GM19099 (cell line): Measurements from ENCODE around the gene CYP19A1.

Experiments used
- POLR2A ChIP-seq: IDR thresholded peaks from 3 replicates; pipeline ENCODE4 v1.6.1; 2011; ENCODE audit warnings: low read depth; ENCODE audit not compliant: insufficient read length; ENCODE audit errors: extremely low read depth

CYP19A1 gene

GRCh38 chr15:51212909-51213308 is 125.5 kb downstream of the CYP19A1 start:
- no peak for TF ChIP-seq POLR2A

GRCh38 chr15:51212239-51212638 is 126.2 kb downstream of the CYP19A1 start:
- TF ChIP-seq POLR2A = no peak

GRCh38 chr15:51205050-51205975 is 133.1 kb downstream of the CYP19A1 start:
- no peak for TF ChIP-seq POLR2A

DNA sequence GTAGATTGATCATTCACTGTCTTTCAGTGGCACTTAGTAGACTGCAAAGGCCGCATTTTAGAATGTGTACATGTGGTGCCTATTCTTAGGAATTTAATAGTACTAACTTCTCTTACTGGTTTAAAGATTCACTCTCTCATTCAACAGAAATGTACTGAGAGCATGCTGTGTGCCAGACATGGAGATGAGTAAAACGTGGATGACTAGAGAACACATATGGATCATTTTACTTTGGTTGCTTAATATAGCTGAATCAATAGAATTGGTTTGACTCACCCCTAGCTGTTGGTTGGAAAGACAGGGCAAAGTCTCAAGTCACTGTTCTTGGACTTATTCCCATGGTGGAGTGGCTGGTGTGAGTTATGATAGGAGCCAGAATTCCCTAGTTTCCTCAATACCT is 134.6 kb downstream of the CYP19A1 start:
- no peak for TF ChIP-seq POLR2A

DNA sequence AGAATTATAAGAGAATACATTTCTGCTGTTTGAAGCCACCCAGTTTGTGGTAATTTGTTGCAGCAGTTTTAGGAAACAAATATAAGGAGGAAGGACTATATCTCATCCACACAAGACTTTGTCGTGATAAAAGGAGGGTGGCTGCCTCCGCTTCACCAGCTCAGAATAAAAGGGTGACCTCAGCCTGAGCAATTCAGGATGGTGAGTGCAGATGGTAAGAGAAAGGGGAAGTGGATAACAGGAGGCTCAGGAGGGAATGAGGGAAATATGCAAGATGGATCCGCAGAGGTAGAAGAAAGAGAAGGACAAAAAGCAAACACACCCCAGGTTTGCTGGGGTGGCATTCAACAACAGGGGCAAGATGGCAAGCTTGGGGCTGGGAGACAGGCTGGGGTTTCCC is 135.6 kb downstream of the CYP19A1 start:
- no peak for TF ChIP-seq POLR2A

DNA sequence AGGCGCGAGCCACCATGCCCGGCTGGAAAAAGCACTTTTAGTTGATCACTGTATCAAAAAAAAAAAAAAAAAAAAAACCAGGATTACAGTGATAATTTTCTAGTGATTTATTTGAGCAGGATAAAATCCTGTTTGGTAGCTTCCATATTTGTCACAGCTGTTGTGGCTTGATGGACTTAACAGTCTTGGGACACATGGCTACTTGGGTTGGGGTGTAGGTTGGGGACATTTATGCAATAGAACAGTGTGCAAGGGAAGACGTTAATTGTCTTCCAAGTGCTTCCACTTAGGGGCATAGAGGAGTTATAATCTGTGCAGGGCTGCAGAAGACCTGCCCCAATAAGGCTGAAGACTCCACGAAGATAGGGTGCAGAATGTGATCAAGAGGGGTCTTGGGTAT is 136.8 kb downstream of the CYP19A1 start:
- TF ChIP-seq POLR2A = no peak

DNA sequence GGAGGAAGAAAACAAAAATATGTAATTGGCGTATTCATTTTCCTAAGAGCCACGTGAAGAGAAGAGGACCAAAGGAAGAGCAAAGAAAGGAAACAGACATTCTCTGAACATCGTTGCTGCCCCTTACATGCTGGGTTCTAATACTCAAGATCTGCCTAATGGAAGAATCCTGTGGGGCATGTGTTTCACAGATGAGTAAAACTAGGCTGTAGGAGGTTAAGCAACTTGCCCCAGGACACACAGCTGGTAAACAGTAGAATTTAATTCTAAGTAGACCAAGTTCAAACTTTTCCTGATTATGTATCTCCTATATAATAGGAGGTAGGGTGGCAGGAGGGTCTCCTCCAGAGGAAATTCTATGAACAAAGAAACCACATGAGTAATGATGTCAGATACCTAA is 137.6 kb downstream of the CYP19A1 start:
- TF ChIP-seq POLR2A = no peak

DNA sequence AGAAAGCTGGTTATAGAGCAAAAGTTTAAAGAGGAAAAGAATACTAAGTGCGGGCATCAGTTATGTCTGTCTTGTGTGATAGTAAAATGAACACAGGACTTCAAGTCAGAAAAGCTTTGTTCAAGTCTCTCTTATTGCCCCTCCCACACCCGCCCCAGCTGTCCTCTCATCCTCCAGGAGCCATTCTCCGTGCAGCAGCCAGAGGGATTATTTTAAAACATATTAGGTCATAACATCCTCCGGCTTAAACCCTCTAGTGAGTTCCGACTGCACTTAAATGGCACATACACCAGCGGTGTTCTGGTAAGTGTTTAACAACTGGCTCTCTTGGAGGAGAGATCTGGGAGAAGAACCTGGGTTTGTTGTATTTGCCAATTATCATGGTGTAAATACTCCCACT is 138.9 kb downstream of the CYP19A1 start:
- TF ChIP-seq POLR2A = no peak

DNA sequence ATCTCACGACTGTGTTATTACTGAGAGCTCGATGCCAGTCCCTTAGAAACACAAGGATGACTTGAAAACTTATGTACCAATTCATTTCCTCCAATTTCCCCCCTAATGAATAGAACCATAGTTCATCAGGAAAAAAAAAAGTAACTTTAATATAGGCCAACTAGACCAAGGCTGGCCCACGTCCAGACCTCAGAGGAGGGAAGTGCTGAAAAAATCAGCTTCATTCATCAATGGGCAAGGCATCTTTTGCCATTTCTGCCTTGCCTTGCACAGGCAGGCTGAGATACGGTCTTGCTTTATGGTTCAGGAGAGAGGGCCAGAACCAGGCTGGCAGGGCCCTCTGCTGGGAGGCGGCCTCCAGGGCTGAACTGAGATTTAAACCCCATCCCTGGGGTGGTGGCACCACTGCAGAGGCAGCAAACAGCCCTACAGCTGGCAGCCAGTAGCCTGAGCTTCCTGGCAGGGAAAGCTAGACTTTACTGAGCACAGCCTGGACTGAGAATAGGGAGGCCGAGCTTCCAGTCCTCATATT is 139.6 kb downstream of the CYP19A1 start:
- no peak for TF ChIP-seq POLR2A

- no peak for TF ChIP-seq POLR2A
These were observed 142.9 kb downstream of the CYP19A1 start for GRCh38 chr15:51195459-51195858.

DNA sequence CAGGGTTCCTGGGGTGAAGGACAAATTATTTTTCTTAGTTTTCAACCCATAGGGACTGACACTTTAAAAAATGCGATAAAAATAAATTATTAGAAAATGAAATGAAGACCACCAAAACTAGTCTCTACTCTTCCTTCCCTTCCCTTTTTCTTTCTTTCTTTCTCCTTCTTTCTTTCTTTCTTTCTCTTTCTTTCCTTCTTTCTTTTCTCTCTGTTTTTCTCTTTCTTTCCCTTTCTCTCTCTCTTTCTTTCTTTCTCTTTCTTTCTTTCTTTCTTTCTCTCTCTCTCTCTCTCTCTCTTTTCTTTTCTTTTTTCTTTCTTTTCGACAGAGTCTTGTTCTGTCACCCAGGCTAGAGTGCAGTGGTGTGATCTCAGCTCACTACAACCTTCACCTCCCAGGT is 144.4 kb downstream of the CYP19A1 start:
- no peak for TF ChIP-seq POLR2A

DNA sequence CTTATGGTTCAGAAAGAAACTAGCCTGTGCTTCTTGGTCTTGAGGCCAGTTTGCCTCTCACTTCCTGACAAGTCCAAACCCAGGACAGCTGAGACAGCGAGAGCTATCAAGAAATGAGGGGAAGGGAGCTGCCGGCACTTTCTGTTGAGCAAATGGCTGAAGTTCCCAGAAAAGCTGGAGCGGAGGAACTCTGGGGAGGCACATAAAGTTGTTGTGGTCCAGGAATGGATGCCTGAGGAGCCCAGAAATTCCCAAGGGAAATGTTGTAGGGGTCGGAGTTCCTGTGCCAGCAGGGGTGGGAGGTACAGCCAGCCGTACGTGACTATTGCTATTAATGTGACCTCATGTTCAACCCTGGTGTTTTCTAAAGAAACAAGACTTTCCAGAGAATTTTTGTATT is 144.9 kb downstream of the CYP19A1 start:
- no peak for TF ChIP-seq POLR2A

DNA sequence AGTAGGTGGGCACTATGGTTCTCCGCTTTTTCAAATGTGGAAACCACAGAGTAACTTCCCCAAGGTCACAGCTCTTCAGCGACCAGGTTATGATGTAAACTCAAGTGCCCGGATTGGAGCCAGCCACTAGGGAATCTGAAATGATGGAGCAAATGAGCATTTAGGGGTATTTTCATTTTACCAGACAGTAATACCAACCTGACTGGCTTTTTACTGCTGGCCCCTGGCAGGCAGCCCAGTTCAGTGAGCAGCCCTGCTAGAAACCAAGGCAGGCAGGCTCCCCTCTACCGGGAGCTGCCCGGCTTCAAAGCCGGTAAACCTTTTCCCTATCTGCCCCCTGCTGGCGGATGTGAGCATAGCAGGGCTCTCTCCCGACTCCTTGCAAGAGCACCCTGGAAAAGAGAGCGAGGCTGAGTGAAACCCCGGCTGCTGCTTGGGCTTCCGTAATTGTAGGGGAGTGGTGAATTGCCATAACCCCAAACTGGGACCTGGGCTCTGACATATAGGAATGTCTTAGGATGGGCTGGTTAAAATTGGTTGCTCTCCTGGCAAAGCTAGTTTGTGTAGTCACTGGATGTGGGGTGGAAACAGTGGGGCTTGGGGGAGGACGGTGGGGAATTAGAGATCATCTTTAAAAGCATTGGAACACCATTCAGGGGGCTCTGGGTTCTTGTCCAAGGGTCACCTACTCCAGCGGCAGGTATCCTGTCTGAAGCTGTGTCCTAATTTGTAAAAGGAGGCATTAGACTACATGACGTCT is 145.7 kb downstream of the CYP19A1 start:
- no peak for TF ChIP-seq POLR2A

GRCh38 chr15:51191766-51192165 is 146.6 kb downstream of the CYP19A1 start:
- TF ChIP-seq POLR2A = no peak

DNA sequence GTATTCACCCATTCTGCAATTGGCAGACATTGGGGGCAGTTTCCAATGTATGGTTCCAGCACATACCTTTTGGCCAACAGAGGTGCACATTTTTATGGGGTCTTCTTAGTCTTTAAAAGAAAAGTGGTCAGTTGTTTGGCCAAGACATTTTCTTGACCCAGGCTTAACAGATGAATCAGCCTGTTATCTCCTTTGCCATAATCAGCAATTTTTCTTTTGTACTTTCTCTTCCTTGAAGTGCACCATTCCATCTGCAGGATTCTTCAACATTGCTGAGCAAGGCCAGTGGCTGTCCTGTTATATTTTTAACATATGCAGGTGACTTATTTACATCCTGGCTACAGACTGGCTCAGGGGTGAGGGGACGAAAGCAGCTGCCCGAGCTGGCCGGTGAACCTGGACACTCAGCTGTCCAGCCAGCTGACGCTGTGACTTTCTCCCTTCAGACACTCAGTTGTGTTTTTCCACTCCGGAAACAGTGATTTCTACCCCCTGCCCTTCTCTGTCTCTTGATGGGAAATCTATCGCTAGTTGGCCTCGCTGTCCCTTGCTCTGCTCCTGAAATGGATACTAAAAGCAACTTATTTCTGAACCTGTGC is 147.2 kb downstream of the CYP19A1 start:
- no peak for TF ChIP-seq POLR2A
